Keratinocyte (primary cell): ENCODE results near the gene APOB. TPM values are rescaled to one million over a fixed set of nuclear protein-coding genes. Genes with fewer than 3 reads are reported as not detected.

Source experiments
- DNase-seq: peaks from one replicate; pipeline ENCODE4 v3.0.0-alpha.2; 2011; ENCODE audit warnings: low read depth, missing footprints, low spot score
- FAIRE-seq: peaks from 2 replicates; lab custom pipeline; 2011; peaks lifted over from hg19 to GRCh38; lab: Jason Lieb, UNC
- H2AFZ ChIP-seq: 2 replicates; pipeline ENCODE4 v1.6.0; 2012; ENCODE audit warnings: low read length, control low read depth, inconsistent platforms; ENCODE audit not compliant: control insufficient read depth
- H3K27ac ChIP-seq: 2 replicates; pipeline ENCODE4 v1.5.1; 2011; ENCODE audit warnings: low read length; ENCODE audit not compliant: control insufficient read depth, insufficient read depth
- H3K27me3 ChIP-seq: 3 replicates; pipeline ENCODE4 v1.6.0; 2011; ENCODE audit warnings: low read length; ENCODE audit not compliant: control insufficient read depth, insufficient read depth; ENCODE audit errors: extremely low read depth
- H3K36me3 ChIP-seq, 2 experiments: 2 replicates in 1 of 2; 3 replicates in 1 of 2; pipeline ENCODE4 v1.5.1; 2011; ENCODE audit warnings: low read length in 2 of 2, mild to moderate bottlenecking in 1 of 2; ENCODE audit not compliant: control insufficient read depth in 2 of 2, insufficient read depth in 2 of 2; ENCODE audit errors: extremely low read depth in 1 of 2
- H3K4me1 ChIP-seq: 3 replicates; pipeline ENCODE4 v1.5.1; 2011; ENCODE audit warnings: low read length; ENCODE audit not compliant: control insufficient read depth, insufficient read depth; ENCODE audit errors: extremely low read depth
- H3K4me2 ChIP-seq: 3 replicates; pipeline ENCODE4 v1.6.0; 2011; ENCODE audit warnings: low read depth, low read length; ENCODE audit not compliant: control insufficient read depth, insufficient read depth; ENCODE audit errors: extremely low read depth
- H3K4me3 ChIP-seq, 3 experiments: fragments of 200-600 bp in 1 of 3; sonication (generic) in 1 of 3; 2 replicates in 2 of 3; 3 replicates in 1 of 3; pipeline ENCODE4 v1.5.1; 2011 to 2016; ENCODE audit warnings: low read length in 3 of 3, mild to moderate bottlenecking in 3 of 3, control low read depth in 2 of 3, inconsistent platforms in 1 of 3, low read depth in 1 of 3, mixed read lengths in 1 of 3, mixed run types in 1 of 3, moderate library complexity in 1 of 3; ENCODE audit not compliant: control insufficient read depth in 2 of 3, insufficient read depth in 2 of 3; ENCODE audit errors: extremely low read depth in 1 of 3
- H3K79me2 ChIP-seq: 2 replicates; pipeline ENCODE4 v1.6.0; 2012; ENCODE audit warnings: low read length; ENCODE audit not compliant: control insufficient read depth, insufficient read depth
- H3K9ac ChIP-seq: 3 replicates; pipeline ENCODE4 v1.6.0; 2011; ENCODE audit warnings: low read length; ENCODE audit not compliant: control insufficient read depth, insufficient read depth; ENCODE audit errors: extremely low read depth
- H3K9me1 ChIP-seq: 3 replicates; pipeline ENCODE4 v1.6.0; 2011; ENCODE audit warnings: low read length; ENCODE audit not compliant: control insufficient read depth, insufficient read depth; ENCODE audit errors: extremely low read depth
- H3K9me3 ChIP-seq: 2 replicates; pipeline ENCODE4 v1.5.1; 2012; ENCODE audit warnings: low read depth, low read length; ENCODE audit not compliant: control insufficient read depth
- H4K20me1 ChIP-seq: 3 replicates; pipeline ENCODE4 v1.6.0; 2011; ENCODE audit warnings: low read length; ENCODE audit not compliant: control insufficient read depth, insufficient read depth; ENCODE audit errors: extremely low read depth
- CTCF ChIP-seq, 3 experiments: IDR thresholded peaks in 1 of 3; conservative IDR thresholded peaks in 1 of 3; optimal IDR thresholded peaks in 1 of 3; 2 replicates in 2 of 3; 3 replicates in 1 of 3; pipeline versions ENCODE3 to v1.5.1; 2011; ENCODE audit warnings: low read length in 3 of 3, mild to moderate bottlenecking in 3 of 3, moderate library complexity in 2 of 3, control low read depth in 1 of 3, inconsistent platforms in 1 of 3; ENCODE audit not compliant: insufficient read depth in 2 of 3; ENCODE audit errors: extremely low read depth in 1 of 3
- EZH2 ChIP-seq: IDR thresholded peaks from one replicate; pipeline ENCODE4 v1.6.1; 2012; ENCODE audit warnings: inconsistent platforms, mild to moderate bottlenecking, low read length, moderate library complexity
- dilution Hi-C: fragments of 300-500 bp; cut with MboI; formaldehyde crosslinking; loops from one replicate; pipeline ENCODE4 v1.7.0; 2020; ENCODE audit warnings: low sequenced_read_pairs; ENCODE audit not compliant: extremely low pct_ligation_motif_present
- polyA plus RNA-seq, 5 experiments: library from polyadenylated mRNA; depleted of rRNA in 3 of 5; stranded (reverse) in 3 of 5; stranded (forward) in 1 of 5; unstranded in 1 of 5; fragments of >200 nt; gene quantifications; 1 replicate in 1 of 5; 2 replicates in 3 of 5; 3 replicates in 1 of 5; pipeline versions ENCODE4 v1.2.1 to v1.2.3, GENCODE V29; 2011 to 2012; ENCODE audit warnings: missing spikeins in 2 of 5, low read depth in 1 of 5, low replicate concordance in 1 of 5

APOB gene
- polyA plus RNA-seq, 1 donor (not counting 4 experiments of a cell fraction or from before 2014, with no cell fraction given): 0.01 TPM

- Histone ChIP-seq H3K9me1 (no peaks in the 10 kb centered on the region), H4K20me1 (no peaks in the 10 kb centered on the region), H3K9me3 (no peaks in the 10 kb centered on the region), H3K27ac (no peak overlapping the region), H3K4me3 (no peak overlapping the region), H3K27me3 (peaks cover 13% of the 10 kb centered on the region), H3K79me2 (no peaks in the 10 kb centered on the region), H3K9ac (no peak overlapping the region), H3K36me3 (no peaks in the 10 kb centered on the region), H3K4me1 (no peaks in the 10 kb centered on the region), H2AFZ (no peak overlapping the region), H3K4me2 (no peak overlapping the region)
- dilution Hi-C loops: no loop called here
- TF ChIP-seq EZH2: no peak
- no peak for TF ChIP-seq CTCF (optimal IDR thresholded peaks at IDR 0.05 in 1 of 3, IDR thresholded peaks at IDR 0.05 in 1 of 3, conservative IDR thresholded peaks at IDR 0.05 in 1 of 3; ENCODE audit: extremely low read depth in 1 of 3, insufficient read depth in 2 of 3, low read length in 3 of 3)
- no peak for DNase-seq
- FAIRE-seq: no peak
Measured at GRCh38 chr2:21039080-21039556, 4.8 kb downstream of the APOB start.

GRCh38 chr2:21038403-21039073 lies 5.3 kb downstream of the APOB start:
- Histone ChIP-seq H3K36me3 (no peaks in the 10 kb centered on the region), H3K9me3 (no peaks in the 10 kb centered on the region), H2AFZ (no peak overlapping the region), H3K4me2 (no peak overlapping the region), H3K4me1 (no peaks in the 10 kb centered on the region), H3K9me1 (no peaks in the 10 kb centered on the region), H3K79me2 (no peaks in the 10 kb centered on the region), H4K20me1 (no peaks in the 10 kb centered on the region), H3K27me3 (peaks cover 7% of the 10 kb centered on the region), H3K4me3 (no peak overlapping the region), H3K27ac (no peak overlapping the region), H3K9ac (no peak overlapping the region)
- TF ChIP-seq CTCF (optimal IDR thresholded peaks at IDR 0.05 in 1 of 3, IDR thresholded peaks at IDR 0.05 in 1 of 3, conservative IDR thresholded peaks at IDR 0.05 in 1 of 3; ENCODE audit: extremely low read depth in 1 of 3, insufficient read depth in 2 of 3, low read length in 3 of 3) (no peak), EZH2 (no peak)
- dilution Hi-C loops: no loop called here
- FAIRE-seq: no peak
- DNase-seq: no peak
